OCI-M2 (cell line): ENCODE measurements around the gene SACM1L.

ENCODE experiments used
- DNase-seq: peaks from one replicate; lab custom pipeline; 2025; ENCODE audit not compliant: unreplicated experiment; lab: John Stamatoyannopoulos, UW

The SACM1L gene

GRCh38 chr3:45765266-45765851 lies 76.2 kb downstream of the SACM1L start:
- DNase-seq = no peak

GRCh38 chr3:45765958-45766357 lies 76.8 kb downstream of the SACM1L start:
- DNase-seq = no peak

GRCh38 chr3:45771166-45771775 lies 82.1 kb downstream of the SACM1L start:
- no peak for DNase-seq

- DNase-seq = no peak
Measured at GRCh38 chr3:45771831-45772230, 82.6 kb downstream of the SACM1L start.

- no peak for DNase-seq
Measured at GRCh38 chr3:45772341-45773035, 83.3 kb downstream of the SACM1L start.

GRCh38 chr3:45773072-45773471 lies 83.9 kb downstream of the SACM1L start:
- DNase-seq = no peak

- DNase-seq = no peak
Measured at GRCh38 chr3:45773714-45774449, 84.7 kb downstream of the SACM1L start.

GRCh38 chr3:45774581-45775521 lies 85.7 kb downstream of the SACM1L start:
- DNase-seq = no peak

GRCh38 chr3:45775571-45776300 lies 86.5 kb downstream of the SACM1L start:
- no peak for DNase-seq

GRCh38 chr3:45776301-45776595 lies 87.1 kb downstream of the SACM1L start:
- DNase-seq = no peak

GRCh38 chr3:45776611-45777010 lies 87.4 kb downstream of the SACM1L start:
- DNase-seq = no peak

- DNase-seq = no peak
Measured at GRCh38 chr3:45777111-45777745, 88.0 kb downstream of the SACM1L start.

GRCh38 chr3:45777746-45778386 lies 88.7 kb downstream of the SACM1L start:
- DNase-seq = no peak

- DNase-seq = no peak
Measured at GRCh38 chr3:45778761-45779201, 89.6 kb downstream of the SACM1L start.

- DNase-seq = no peak
Measured at GRCh38 chr3:45779746-45780735, 90.8 kb downstream of the SACM1L start.

GRCh38 chr3:45781271-45781670 lies 92.1 kb downstream of the SACM1L start:
- no peak for DNase-seq

GRCh38 chr3:45781841-45782240 lies 92.6 kb downstream of the SACM1L start:
- DNase-seq = no peak

- no peak for DNase-seq
Measured at GRCh38 chr3:45782381-45782780, 93.2 kb downstream of the SACM1L start.
